MV-4-11 (cell line): ENCODE results near the gene TMEM217.
"Not testable (repeated sequence)": the region's sequence is repeated elsewhere in the genome, so short reads cannot be mapped to it uniquely, and the experiment has no call there.

Experiments used
- DNase-seq: peaks from one replicate; lab custom pipeline; 2025; lab: John Stamatoyannopoulos, UW

The TMEM217 gene

DNA sequence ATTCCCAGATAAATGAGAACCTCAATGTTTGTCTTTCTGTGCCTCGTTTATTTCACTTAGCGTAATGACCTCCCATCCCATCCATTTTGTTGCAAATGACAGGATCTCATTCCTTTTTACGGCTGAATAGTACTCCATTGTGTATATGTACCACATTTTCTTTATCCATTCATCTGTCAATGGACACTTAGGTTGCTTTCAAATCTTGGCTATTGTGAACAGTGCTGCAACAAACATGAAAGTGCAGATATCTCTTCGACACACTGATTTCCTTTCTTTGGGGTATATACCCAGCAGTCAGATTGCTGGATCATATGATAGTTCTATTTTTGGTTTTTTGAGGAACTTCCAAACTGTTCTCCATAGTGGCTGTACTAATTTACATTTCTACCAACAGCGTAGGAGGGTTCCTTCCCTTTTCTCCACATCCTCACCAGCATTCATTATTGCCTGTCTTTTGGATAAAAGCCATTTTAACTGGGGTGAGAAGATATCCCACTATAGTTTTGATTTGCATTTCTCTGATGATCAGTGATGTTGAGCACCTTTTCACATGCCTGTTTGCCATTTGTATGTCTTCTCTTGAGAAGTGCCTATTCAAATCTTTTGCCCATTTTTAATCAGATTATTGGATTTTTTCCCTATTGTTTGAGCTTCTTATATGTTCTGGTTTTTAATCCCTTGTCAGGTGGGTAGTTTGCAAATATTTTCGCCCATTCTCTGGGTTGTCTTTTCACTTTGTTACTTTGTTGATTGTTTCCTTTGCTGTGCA is 71.8 kb downstream of the TMEM217 start:
- DNase-seq, result peak; percentile 87

- peak; percentile 99 for DNase-seq
Observed at GRCh38 chr6:37182736-37183590, 75.0 kb downstream of the TMEM217 start.

DNA sequence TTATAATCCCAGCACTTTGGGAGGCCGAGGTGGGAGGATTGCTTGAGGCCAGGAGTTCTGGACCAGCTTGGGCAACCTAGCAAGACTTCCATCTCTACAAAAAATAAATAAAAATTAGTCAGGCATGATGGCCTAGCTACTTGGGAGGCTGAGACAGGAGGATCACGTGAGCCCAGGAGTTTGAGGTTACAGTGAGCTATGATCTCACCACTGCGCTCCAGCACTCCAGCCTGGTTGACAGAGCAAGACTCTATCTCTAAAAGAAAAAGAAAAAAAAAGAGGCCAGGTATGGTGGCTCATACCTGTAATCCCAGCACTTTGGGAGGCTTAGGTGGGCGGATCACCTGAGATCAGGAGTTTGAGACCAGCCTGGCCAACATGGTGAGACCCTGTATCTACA is 77.3 kb downstream of the TMEM217 start:
- not testable (repeated sequence) for DNase-seq

DNA sequence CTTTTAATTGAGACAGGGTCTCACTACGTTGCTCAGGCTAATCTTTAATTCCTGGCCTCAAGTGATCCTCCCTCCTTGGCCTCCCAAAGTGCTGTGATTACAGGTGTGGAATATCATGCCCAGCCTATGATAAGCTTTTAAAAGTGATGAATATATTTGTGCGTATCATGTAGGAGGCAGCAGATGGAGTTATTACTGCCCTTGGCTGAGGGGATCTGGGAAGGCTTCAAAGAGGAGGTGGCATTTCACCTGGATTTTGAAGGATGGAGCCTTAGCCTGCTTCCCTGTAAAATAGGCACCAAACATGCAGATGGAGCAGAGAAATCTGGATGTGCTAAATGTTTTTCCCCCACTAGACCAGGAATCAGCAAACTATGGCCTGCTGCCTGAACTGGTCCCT is 77.9 kb downstream of the TMEM217 start:
- DNase-seq, result no peak

DNA sequence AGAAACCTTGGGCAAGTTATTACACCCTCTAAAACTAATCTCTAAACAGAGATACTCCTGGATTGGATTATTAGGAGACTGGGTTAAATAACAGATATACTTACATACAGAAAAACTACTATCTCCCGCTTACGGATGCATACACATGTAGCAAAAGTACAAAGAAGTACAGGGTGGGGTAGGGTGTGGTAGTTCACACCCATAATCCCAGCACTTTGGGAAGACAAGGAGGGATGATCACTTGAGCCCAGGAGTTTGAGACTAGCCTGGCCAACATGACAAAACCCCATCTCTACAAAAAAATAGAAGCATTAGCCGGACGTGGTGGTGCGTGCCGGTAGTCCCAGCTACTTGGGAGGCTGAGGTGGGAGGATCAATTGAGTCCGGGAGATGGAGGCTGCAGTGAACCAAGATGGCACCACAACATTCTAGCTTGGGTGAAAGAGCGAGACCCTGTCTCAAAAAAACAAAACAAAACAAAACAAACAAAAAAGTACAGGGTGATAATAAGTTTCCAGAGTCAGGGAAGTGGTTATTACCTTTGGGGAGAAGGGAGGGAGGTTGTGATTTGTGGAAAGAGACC is 79.9 kb downstream of the TMEM217 start:
- DNase-seq, result no peak

- DNase-seq, result peak; percentile 93
Observed at GRCh38 chr6:37177077-37177934, 80.6 kb downstream of the TMEM217 start.

GRCh38 chr6:37176268-37177076 is 81.5 kb downstream of the TMEM217 start:
- peak; percentile 86 for DNase-seq

DNA sequence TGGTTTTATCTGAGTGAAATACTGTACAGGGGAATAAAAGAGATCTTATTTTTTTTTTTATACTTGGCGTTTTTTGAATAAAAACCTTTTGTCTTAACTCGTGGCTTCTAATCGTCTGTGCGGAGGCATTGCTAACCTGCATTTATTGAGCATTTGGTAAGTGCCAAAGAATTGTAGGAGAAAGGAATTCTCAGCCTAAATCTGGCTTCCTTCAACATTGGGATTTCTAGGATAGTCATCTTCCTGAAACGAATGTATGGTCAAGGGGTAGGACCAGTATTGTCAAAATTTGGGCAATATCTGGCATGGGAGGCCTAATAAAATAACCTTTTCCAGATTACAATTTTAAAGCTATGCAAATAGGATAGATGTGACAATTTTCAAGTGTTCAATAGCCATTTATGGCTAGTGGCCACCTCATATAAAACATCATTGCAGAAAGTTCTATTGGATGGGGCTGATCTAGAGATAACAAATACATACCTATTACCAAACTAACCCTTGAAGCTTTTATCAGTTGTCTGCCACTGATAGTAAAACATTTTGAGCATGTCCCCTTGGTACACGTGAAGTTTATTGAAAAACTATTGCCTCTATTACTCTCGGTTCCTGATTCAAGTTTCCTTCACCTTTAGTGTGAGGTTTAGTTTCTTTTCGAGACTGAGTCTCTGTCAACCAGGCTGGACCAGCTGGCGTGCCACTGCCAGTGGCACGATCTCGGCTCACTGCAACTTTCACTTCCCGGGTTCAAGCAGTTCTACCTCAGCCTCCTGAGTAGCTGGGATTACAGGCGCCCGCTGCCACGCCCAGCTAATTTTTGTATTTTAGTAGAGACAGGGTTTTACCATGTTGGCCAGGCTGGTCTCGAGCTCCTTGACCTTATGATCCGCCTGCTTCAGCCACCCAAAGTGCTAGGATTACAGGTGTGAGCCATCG is 82.3 kb downstream of the TMEM217 start:
- DNase-seq, result peak; percentile 89

- DNase-seq, result no peak
Observed at GRCh38 chr6:37174515-37175331, 83.2 kb downstream of the TMEM217 start.

GRCh38 chr6:37174196-37174514 is 83.8 kb downstream of the TMEM217 start:
- no peak for DNase-seq

DNA sequence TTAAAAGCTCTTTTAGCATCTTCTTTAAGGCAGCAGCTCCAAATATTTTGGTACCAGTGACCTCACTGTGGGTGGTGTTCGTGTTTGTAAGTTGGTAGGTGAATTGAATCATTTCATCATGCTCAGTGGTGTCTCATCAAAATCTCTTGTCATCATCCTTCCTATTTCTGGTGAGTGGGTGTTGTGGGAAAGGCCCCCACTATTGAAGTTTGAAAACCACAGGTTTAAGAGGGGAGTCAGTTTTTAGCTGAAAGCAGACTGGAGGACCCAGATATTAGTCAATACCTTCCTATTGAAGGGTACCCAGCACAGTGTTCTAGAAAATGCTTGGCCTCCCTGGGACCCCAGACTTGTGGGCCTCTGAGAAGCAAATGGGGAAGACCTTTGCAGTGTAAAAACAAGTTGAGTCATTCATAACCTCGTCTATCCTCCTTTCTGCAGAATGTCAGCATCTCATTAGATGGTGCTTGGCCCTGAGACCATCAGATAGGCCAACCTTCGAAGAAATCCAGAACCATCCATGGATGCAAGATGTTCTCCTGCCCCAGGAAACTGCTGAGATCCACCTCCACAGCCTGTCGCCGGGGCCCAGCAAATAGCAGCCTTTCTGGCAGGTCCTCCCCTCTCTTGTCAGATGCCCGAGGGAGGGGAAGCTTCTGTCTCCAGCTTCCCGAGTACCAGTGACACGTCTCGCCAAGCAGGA is 84.3 kb downstream of the TMEM217 start:
- DNase-seq, result peak; percentile 17

DNA sequence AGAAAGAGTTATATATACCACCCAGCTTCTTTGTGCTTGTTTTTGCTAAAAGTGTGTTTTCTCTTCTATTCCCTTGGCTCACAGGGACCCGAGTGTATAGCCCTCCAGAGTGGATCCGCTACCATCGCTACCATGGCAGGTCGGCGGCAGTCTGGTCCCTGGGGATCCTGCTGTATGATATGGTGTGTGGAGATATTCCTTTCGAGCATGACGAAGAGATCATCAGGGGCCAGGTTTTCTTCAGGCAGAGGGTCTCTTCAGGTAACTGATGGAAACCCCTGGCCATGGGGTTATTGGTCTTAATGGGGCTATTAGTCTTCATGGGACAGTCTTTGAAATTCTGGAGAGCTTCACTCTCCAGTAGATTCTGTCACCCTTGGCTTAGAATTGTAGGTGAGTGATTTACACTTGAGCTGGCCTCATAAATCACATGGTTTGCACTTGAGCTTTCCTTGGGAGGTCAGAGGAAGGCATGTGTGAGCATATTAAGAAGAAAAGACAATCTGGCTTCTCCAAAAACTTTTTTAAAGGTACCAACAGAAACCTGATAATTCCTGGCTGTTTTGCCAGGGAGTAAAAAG is 84.9 kb downstream of the TMEM217 start:
- no peak for DNase-seq

DNA sequence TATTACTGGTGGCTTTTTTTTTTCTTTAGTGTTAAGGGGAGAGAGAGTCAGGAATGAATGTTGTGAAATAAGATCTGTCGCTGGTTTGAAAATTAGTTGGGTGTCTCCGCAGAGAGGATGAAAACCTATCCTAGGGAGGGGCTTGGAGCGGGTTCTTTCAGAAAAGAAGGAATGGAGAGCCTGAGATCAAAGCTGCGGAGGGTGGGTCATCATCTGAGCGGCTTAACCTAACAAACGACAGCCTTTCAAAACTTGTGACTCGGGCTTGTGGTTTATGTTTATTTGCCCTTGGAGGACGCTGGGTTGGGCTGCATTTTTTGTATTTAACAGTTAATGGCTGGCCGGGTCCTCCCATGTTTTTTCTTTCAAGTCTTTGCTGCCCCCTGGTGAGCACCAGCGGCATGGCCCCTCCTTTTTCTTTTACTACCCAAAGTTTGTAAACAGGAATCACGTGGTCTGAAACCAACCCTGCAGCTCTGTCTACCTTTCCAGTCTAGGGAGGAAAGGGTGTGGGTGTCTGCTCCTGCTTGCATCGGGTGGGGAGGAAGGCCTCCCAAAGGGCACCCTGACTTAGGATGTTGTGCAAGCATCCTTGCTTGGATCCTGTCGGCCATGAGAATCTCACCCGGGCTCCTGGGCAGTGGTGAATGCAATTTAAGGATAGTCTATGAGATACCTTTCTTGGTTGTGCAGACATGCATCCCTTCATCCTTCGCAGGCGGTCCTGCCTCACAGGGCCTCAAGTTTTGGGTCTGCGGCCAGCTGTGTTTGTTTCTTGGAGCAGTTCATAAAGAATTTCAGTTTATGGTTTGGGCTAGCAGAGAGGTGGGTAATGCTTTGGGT is 85.8 kb downstream of the TMEM217 start:
- peak; percentile 90 for DNase-seq

GRCh38 chr6:37171201-37171969 is 86.6 kb downstream of the TMEM217 start:
- DNase-seq, result no peak

- peak; percentile 17 for DNase-seq
Observed at GRCh38 chr6:37170273-37171200, 87.4 kb downstream of the TMEM217 start.
